Endothelial cell of umbilical vein (primary cell): ENCODE data around the gene TM9SF3.

Experiments
- CTCF ChIP-seq, 2 donors: IDR thresholded peaks; 1 replicate in 1 of 2; 2 replicates in 1 of 2; pipeline ENCODE4 v1.5.1; 2011; ENCODE audit warnings: low read length in 2 of 2, mild to moderate bottlenecking in 2 of 2, moderate library complexity in 2 of 2, control low read depth in 1 of 2, inconsistent platforms in 1 of 2, low read depth in 1 of 2; ENCODE audit not compliant: insufficient read depth in 1 of 2; ENCODE audit errors: extremely low read depth in 1 of 2
- EZH2 ChIP-seq: IDR thresholded peaks from 2 replicates; pipeline ENCODE4 v1.6.1; 2012; ENCODE audit warnings: borderline replicate concordance, low read depth, mild to moderate bottlenecking, moderate library complexity, low read length, inconsistent platforms; ENCODE audit not compliant: severe bottlenecking
- POLR2A ChIP-seq: IDR thresholded peaks from 2 replicates; pipeline ENCODE4 v1.6.1; 2012; ENCODE audit warnings: low read depth, mild to moderate bottlenecking, control low read depth, low read length
- POLR2AphosphoS5 ChIP-seq: IDR thresholded peaks from 2 replicates; pipeline ENCODE4 v1.6.1; 2012; ENCODE audit warnings: low read depth, mild to moderate bottlenecking, control low read depth, low read length, moderate library complexity; ENCODE audit not compliant: insufficient read depth
- TF ChIP-seq, protein P1 (sequence below): IDR thresholded peaks from 2 replicates; pipeline ENCODE4 v1.6.1; 2011; ENCODE audit not compliant: insufficient read depth, insufficient read length

DNA sequence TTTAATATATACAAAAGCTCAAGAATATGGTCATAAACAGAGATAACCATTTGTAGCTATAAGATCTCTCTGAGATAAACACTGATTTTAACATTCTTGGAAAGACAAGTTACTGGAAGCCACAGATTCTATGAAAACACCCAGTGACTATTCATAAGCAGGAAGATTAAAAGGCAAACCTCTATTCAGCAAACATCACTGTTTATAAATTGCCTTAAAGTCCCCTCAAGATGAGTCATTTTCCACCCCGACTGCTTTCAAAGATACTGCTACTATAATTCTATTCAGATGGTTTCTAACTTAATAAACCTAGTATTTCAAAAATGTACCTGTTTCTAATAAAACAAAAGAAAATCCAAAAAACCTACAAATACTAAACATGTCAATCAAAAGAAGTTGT lies 21.0 kb downstream of the TM9SF3 start:
- TF ChIP-seq, protein P1, sequence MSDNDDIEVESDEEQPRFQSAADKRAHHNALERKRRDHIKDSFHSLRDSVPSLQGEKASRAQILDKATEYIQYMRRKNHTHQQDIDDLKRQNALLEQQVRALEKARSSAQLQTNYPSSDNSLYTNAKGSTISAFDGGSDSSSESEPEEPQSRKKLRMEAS: no peak
- no peak for TF ChIP-seq CTCF (IDR thresholded peaks at IDR 0.05; ENCODE audit: extremely low read depth in 1 of 2, insufficient read depth in 1 of 2, low read depth in 1 of 2, low read length in 2 of 2)
- no peak for TF ChIP-seq POLR2A
- TF ChIP-seq EZH2: no peak
- TF ChIP-seq POLR2AphosphoS5: no peak
